MCF 10A (cell line): ENCODE results near the gene WLS. TPM values are rescaled to one million over a fixed set of nuclear protein-coding genes. Genes with fewer than 3 reads are reported as not detected.

Source experiments
- BruUV-seq: library from RNA; stranded (reverse); fragments of 400-500 nt; replicated peaks from 2 replicates; lab custom pipeline; 2021; lab: Mats Ljungman, UMichigan
- CTCF ChIA-PET: fragments of 300-600 bp; sonication (Branson Sonifier 250); formaldehyde crosslinking; extraction: SDS; loops from one replicate; lab custom pipeline; 2021; ENCODE audit warnings: antibody characterized with exemption, inconsistent platforms; lab: Yijun Ruan, JAX
- POLR2A ChIA-PET: fragments of 300-600, 350-650 bp; sonication (Branson Sonifier 250); formaldehyde crosslinking; extraction: SDS; loops from one replicate; lab custom pipeline; 2020; ENCODE audit warnings: antibody characterized with exemption, inconsistent platforms; lab: Yijun Ruan, JAX
- DNase-seq: peaks from one replicate; pipeline ENCODE4 v3.0.0-alpha.2; 2018; ENCODE audit not compliant: unreplicated experiment
- H3K27ac Mint-ChIP-seq: one replicate; pipeline ENCODE4 v1.8.0; 2022; ENCODE audit warnings: mild to moderate bottlenecking, low read depth, mixed read lengths; ENCODE audit not compliant: unreplicated experiment
- H3K27me3 Mint-ChIP-seq: one replicate; pipeline ENCODE4 v1.8.0; 2022; ENCODE audit warnings: mixed read lengths; ENCODE audit not compliant: insufficient read depth, unreplicated experiment
- H3K36me3 Mint-ChIP-seq: one replicate; pipeline ENCODE4 v1.8.0; 2022; ENCODE audit warnings: mild to moderate bottlenecking, moderate library complexity, mixed read lengths; ENCODE audit not compliant: insufficient read depth, unreplicated experiment
- H3K4me1 Mint-ChIP-seq: one replicate; pipeline ENCODE4 v1.8.0; 2022; ENCODE audit warnings: mixed read lengths; ENCODE audit not compliant: insufficient read depth, unreplicated experiment
- H3K4me3 Mint-ChIP-seq: one replicate; pipeline ENCODE4 v1.8.0; 2022; ENCODE audit warnings: mild to moderate bottlenecking, moderate library complexity, mixed read lengths; ENCODE audit not compliant: unreplicated experiment
- H3K9me3 Mint-ChIP-seq: one replicate; pipeline ENCODE4 v1.8.0; 2022; ENCODE audit warnings: mixed read lengths; ENCODE audit not compliant: unreplicated experiment
- intact Hi-C: fragments of 100-400 bp; cut with micrococcal nuclease; formaldehyde crosslinking; loops from 2 replicates; pipeline ENCODE4 v1.14.1; 2022
- total RNA-seq: library from RNA; stranded (reverse); gene quantifications from 2 replicates; pipeline ENCODE4 v1.2.3, GENCODE V29; 2022
- TF ChIP-seq, protein P1 (sequence below): fragments of 200-600 bp; IDR thresholded peaks from one replicate; pipeline ENCODE4 v1.8.0; 2022; ENCODE audit warnings: antibody characterized with exemption, mild to moderate bottlenecking; ENCODE audit not compliant: unreplicated experiment

The WLS gene
- total RNA-seq, 1 experiment from 2014 or later: 37.8 TPM

DNA sequence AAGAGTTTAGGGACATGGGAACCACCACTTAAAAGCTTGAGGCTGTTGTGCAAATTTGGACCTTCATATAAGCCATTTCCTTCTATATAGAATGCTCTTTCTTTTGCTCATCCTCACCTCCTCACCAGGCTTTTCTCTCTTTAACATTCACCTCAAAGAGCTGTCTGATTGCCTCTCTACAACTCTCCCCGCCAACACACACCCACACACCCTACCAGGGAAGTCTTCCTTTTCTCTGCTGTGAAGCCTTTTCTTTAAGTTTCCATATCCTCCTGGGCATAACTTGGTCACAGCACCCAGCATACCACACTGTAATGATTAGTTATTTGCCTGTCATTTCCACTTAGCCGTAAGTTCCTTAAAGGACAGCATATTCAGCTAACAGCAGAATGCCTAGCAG is 40.6 kb downstream of the WLS start:
- Mint-ChIP-seq H3K36me3 (peaks cover 18% of the 10 kb centered on the region), H3K27me3 (no peaks in the 10 kb centered on the region), H3K9me3 (no peaks in the 10 kb centered on the region), H3K27ac (peak overlapping the region; percentile 33), H3K4me3 (no peak overlapping the region), H3K4me1 (peaks cover 2% of the 10 kb centered on the region)
- intact Hi-C loops: no loop called here
- TF ChIP-seq, protein P1, sequence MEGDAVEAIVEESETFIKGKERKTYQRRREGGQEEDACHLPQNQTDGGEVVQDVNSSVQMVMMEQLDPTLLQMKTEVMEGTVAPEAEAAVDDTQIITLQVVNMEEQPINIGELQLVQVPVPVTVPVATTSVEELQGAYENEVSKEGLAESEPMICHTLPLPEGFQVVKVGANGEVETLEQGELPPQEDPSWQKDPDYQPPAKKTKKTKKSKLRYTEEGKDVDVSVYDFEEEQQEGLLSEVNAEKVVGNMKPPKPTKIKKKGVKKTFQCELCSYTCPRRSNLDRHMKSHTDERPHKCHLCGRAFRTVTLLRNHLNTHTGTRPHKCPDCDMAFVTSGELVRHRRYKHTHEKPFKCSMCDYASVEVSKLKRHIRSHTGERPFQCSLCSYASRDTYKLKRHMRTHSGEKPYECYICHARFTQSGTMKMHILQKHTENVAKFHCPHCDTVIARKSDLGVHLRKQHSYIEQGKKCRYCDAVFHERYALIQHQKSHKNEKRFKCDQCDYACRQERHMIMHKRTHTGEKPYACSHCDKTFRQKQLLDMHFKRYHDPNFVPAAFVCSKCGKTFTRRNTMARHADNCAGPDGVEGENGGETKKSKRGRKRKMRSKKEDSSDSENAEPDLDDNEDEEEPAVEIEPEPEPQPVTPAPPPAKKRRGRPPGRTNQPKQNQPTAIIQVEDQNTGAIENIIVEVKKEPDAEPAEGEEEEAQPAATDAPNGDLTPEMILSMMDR: no peak
- POLR2A ChIA-PET: interaction anchor here (1.1 to 2.1 kb wide), 3 partner anchors 9 to 16 kb away, joined by 3 to 6 read pairs (median 4); no protein-coding TSS in a partner anchor
- no TSS peak for BruUV-seq
- no peak for DNase-seq
- CTCF ChIA-PET: interaction anchor here (0.7 to 3.9 kb wide), 3 partner anchors 17 to 151 kb away, joined by 3 to 17 read pairs (median 3); no protein-coding TSS in a partner anchor

DNA sequence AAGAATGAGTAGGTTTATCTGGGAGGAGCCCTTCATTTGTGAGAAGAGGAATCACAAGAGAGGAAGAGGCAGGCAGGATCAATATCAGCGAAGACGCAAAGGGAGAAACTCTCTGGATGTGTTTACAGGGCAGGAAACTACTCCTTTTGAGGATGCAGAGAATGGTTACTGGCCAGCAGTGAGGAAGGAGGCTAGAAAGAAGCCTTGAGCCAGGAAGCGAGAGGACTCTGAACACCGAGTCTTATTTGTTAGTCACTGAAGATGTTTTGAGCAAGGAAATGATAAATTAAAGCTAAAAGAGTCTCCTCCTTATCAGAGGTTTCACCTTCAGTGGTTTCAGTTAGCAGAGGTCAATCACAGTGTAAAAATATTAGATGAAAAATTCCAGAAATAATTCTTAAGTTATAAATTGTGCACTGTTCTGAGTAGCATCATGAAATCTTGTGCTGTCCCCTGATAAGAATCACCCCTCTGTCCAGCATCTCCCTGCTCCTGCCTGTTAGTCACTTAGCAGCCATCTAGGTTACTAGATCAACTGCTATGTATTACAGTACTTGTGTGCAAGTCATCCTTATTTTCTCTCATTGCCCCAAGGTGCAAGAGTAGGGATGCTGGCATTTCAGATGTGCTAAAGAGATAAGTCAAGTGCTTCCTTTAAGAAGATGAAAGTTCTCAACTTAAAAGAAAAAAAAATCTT is 43.5 kb downstream of the WLS start:
- no TSS peak for BruUV-seq
- Mint-ChIP-seq H3K27me3 (no peaks in the 10 kb centered on the region), H3K4me3 (no peak overlapping the region), H3K9me3 (no peaks in the 10 kb centered on the region), H3K36me3 (peaks cover 18% of the 10 kb centered on the region), H3K4me1 (no peaks in the 10 kb centered on the region), H3K27ac (no peak overlapping the region)
- ChIA-PET POLR2A (no interaction called here), CTCF (interaction anchor here (0.8 kb wide), 1 partner anchor 19 kb away, joined by 3 read pairs; no protein-coding TSS in a partner anchor)
- DNase-seq: no peak
- TF ChIP-seq, protein P1: no peak
- intact Hi-C loops: no loop called here

DNA sequence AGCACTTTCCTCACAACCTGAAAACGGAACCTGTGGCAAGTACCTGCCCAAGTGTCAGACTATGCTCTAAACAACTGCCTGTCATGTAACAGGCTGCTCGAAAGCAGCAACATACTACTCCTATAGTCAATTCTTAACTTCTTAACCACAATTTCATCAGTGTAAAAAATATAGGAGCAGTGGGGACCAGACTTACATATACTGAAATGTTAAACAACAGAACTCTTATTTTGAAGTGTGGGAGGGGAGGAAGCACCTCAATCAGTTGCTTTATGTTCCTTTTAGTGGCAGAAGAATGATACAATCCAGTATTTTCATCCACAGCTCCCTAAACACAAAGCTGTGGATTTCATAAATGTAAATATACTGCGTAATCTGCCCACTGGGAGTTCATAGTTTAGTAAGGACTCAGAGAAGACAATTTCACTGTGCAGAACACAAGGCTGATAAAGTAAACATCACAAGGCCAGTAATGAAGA is 44.2 kb downstream of the WLS start:
- Mint-ChIP-seq H3K27ac (no peak overlapping the region), H3K4me3 (no peak overlapping the region), H3K9me3 (no peaks in the 10 kb centered on the region), H3K27me3 (no peaks in the 10 kb centered on the region), H3K4me1 (no peaks in the 10 kb centered on the region), H3K36me3 (peaks cover 18% of the 10 kb centered on the region)
- no peak for DNase-seq
- no TSS peak for BruUV-seq
- ChIA-PET POLR2A (no interaction called here), CTCF (no interaction called here)
- TF ChIP-seq, protein P1: no peak
- intact Hi-C loops: no loop called here

DNA sequence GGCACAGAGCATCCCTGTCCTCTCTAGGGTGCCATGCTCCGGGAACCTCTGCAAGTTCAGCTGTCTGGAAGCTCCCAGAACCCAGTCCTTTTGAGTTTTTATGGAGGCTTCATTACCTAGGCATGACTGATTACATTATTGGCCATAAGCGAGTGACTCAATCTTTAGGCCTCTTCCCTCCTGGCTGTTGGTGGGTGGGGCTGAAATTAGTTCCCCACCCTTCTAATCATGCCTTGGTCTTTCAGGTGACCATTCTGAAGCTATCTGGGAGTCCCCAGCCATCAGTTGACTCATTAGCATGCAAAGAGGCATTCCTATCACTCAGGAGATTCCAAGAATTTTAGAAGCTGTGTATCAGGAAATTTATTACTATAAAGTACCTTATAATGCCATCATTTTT is 46.6 kb downstream of the WLS start:
- Mint-ChIP-seq H3K27ac (no peak overlapping the region), H3K4me3 (no peak overlapping the region), H3K36me3 (no peaks in the 10 kb centered on the region), H3K27me3 (no peaks in the 10 kb centered on the region), H3K4me1 (no peaks in the 10 kb centered on the region), H3K9me3 (no peaks in the 10 kb centered on the region)
- no TSS peak for BruUV-seq
- TF ChIP-seq, protein P1: no peak
- ChIA-PET POLR2A (interaction anchor here (0.5 to 1.4 kb wide), 3 partner anchors 36 to 371 kb away, joined by 3 to 4 read pairs (median 4); partner anchors contain the start of gene WLS), CTCF (no interaction called here)
- intact Hi-C loops: no loop called here
- DNase-seq: no peak
